ENCODE data around the gene FBXL12. TPM values are rescaled to one million over a fixed set of nuclear protein-coding genes. Genes with fewer than 3 reads are reported as not detected.
"Not testable (repeated sequence)": the region's sequence is repeated elsewhere in the genome, so short reads cannot be mapped to it uniquely, and the experiment has no call there.

Gene FBXL12
- total RNA-seq, 1 donor from 2014 or later, result 29.0 TPM

- DNase-seq (ENCODE audit: extremely low spot score, unreplicated experiment), result no peak
- Mint-ChIP-seq H3K27me3 (ENCODE audit: unreplicated experiment) (no peaks in the 10 kb centered on the region), H3K4me1 (ENCODE audit: unreplicated experiment) (peaks cover 32% of the 10 kb centered on the region), H3K9me3 (ENCODE audit: unreplicated experiment) (no peaks in the 10 kb centered on the region), H3K4me3 (ENCODE audit: unreplicated experiment) (peak overlapping the region; percentile 100), H3K36me3 (ENCODE audit: unreplicated experiment) (peaks cover 8% of the 10 kb centered on the region), H3K27ac (ENCODE audit: unreplicated experiment) (peak overlapping the region; percentile 97)
- TF ChIP-seq, protein P1, sequence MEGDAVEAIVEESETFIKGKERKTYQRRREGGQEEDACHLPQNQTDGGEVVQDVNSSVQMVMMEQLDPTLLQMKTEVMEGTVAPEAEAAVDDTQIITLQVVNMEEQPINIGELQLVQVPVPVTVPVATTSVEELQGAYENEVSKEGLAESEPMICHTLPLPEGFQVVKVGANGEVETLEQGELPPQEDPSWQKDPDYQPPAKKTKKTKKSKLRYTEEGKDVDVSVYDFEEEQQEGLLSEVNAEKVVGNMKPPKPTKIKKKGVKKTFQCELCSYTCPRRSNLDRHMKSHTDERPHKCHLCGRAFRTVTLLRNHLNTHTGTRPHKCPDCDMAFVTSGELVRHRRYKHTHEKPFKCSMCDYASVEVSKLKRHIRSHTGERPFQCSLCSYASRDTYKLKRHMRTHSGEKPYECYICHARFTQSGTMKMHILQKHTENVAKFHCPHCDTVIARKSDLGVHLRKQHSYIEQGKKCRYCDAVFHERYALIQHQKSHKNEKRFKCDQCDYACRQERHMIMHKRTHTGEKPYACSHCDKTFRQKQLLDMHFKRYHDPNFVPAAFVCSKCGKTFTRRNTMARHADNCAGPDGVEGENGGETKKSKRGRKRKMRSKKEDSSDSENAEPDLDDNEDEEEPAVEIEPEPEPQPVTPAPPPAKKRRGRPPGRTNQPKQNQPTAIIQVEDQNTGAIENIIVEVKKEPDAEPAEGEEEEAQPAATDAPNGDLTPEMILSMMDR (IDR thresholded peaks at IDR 0.05), result no peak
These were observed 9.7 kb upstream of the FBXL12 start for GRCh38 chr19:9828551-9829063.

DNA sequence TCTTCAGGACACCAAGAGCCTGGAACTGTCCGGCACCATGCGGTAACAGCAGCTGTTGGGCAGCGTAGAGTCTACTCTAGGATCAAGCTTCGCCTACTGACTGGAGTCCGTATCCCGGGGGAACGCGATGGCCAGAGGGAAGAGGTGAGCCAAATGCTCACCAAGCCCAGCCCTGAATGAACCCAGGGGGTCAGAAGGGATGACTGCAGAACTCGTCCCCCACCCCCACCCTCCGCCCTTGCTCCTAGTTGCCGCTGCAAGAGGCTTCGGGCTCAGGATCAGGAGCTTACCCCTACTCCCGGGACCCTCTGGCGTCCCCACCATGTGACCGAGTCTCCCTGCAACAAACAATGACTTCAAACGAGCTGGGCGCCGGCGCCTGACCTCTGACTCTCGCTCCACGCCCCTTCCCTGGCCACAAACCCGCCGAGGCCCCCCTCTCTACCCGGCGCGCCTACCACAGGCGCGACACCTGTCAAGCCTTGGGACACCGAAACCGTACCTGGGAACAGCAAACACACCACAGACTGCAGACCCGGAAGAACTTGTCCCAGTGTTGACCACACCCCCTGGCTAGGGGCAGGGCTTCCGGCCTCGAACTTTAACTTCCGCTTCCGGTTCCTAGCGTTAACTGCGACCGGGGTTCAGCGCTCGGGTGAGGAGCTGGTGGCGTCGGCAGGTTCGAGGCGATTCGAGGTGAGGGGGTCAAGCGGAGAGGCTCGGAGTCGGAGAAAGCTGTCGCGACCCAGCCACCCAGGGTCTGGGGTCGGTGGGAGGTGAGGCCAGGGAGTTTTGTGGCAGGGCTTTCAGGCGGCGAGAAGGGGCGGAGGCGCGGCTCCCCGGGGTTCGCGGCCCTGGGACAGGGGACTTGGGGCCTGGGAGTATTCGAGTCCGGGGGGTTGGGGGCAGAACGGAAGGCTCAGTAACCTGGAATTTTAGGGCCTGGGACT lies 8.7 kb upstream of the FBXL12 start, which contains the start of gene UBL5:
UBL5 (plus strand) TSS at position 630 of the 950 bp plus-strand sequence. CDS start 420 bp downstream, outside the sequence.
- H3K9me3 Mint-ChIP-seq (ENCODE audit: unreplicated experiment), result no peaks in the 10 kb centered on the region
- peak; percentile 91 for DNase-seq (ENCODE audit: extremely low spot score, unreplicated experiment)
- peaks cover 38% of the 10 kb centered on the region for H3K4me1 Mint-ChIP-seq (ENCODE audit: unreplicated experiment)
- H3K36me3 Mint-ChIP-seq (ENCODE audit: unreplicated experiment), result peaks cover 8% of the 10 kb centered on the region
- H3K27me3 Mint-ChIP-seq (ENCODE audit: unreplicated experiment), result no peaks in the 10 kb centered on the region
- TF ChIP-seq, protein P1 (IDR thresholded peaks at IDR 0.05), result no peak
- peak within 1 kb of the TSS; percentile 97 for H3K27ac Mint-ChIP-seq (ENCODE audit: unreplicated experiment)
- H3K4me3 Mint-ChIP-seq (ENCODE audit: unreplicated experiment), result peak within 1 kb of the TSS; percentile 100

DNA sequence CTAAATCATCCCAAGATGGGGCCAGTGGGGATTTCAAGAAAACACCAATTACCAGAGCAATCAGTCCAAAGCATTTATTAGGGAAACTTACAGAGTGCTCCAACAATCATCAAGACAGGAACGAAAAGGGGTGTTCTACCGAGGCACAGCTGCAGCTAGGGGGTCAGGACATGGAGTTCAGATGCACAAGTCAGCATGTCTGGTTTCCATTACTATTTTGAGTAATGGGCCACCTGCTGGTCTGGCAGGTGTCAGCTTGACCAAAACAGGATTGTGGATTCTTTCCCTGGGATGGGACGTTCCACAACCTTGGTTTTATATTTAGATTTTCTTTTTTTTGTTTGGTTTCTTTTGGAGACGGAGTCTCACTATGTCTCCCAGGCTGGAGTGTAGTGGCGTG lies 4.9 kb upstream of the FBXL12 start:
- H3K4me1 Mint-ChIP-seq (ENCODE audit: unreplicated experiment), result peaks cover 38% of the 10 kb centered on the region
- H3K36me3 Mint-ChIP-seq (ENCODE audit: unreplicated experiment), result peaks cover 4% of the 10 kb centered on the region
- no peak overlapping the region for H3K4me3 Mint-ChIP-seq (ENCODE audit: unreplicated experiment)
- no peak overlapping the region for H3K27ac Mint-ChIP-seq (ENCODE audit: unreplicated experiment)
- DNase-seq (ENCODE audit: extremely low spot score, unreplicated experiment), result no peak
- no peaks in the 10 kb centered on the region for H3K9me3 Mint-ChIP-seq (ENCODE audit: unreplicated experiment)
- no peaks in the 10 kb centered on the region for H3K27me3 Mint-ChIP-seq (ENCODE audit: unreplicated experiment)
- TF ChIP-seq, protein P1 (IDR thresholded peaks at IDR 0.05), result no peak

GRCh38 chr19:9820034-9820433 lies 1.2 kb upstream of the FBXL12 start:
- Mint-ChIP-seq H3K27ac (ENCODE audit: unreplicated experiment) (peak overlapping the region; percentile 98), H3K4me1 (ENCODE audit: unreplicated experiment) (peaks cover 39% of the 10 kb centered on the region)
- H3K9me3 Mint-ChIP-seq (ENCODE audit: unreplicated experiment); H3K36me3 Mint-ChIP-seq (ENCODE audit: unreplicated experiment); H3K27me3 Mint-ChIP-seq (ENCODE audit: unreplicated experiment); DNase-seq (ENCODE audit: extremely low spot score, unreplicated experiment); H3K4me3 Mint-ChIP-seq (ENCODE audit: unreplicated experiment): not testable (repeated sequence)

GRCh38 chr19:9819596-9819909 lies 674 bp upstream of the FBXL12 start:
- Mint-ChIP-seq H3K4me1 (ENCODE audit: unreplicated experiment) (peaks cover 40% of the 10 kb centered on the region), H3K36me3 (ENCODE audit: unreplicated experiment) (peaks cover 10% of the 10 kb centered on the region), H3K4me3 (ENCODE audit: unreplicated experiment) (peak overlapping the region; percentile 89), H3K27ac (ENCODE audit: unreplicated experiment) (peak overlapping the region; percentile 98), H3K9me3 (ENCODE audit: unreplicated experiment) (no peaks in the 10 kb centered on the region), H3K27me3 (ENCODE audit: unreplicated experiment) (no peaks in the 10 kb centered on the region)
- TF ChIP-seq, protein P1 (IDR thresholded peaks at IDR 0.05), result no peak
- DNase-seq (ENCODE audit: extremely low spot score, unreplicated experiment), result no peak

Data from osteocyte (in vitro differentiated cells).